CD14-positive monocyte (primary cell): ENCODE data around the gene HTT-AS. TPM values are rescaled to one million over a fixed set of nuclear protein-coding genes. Genes with fewer than 3 reads are reported as not detected.

Experiments used
- DNase-seq, 3 donors: peaks; one replicate each; pipeline ENCODE4 v3.0.0-alpha.2; 2011 to 2022
- H2AFZ ChIP-seq: 2 replicates; pipeline ENCODE4 v1.6.0; 2012; ENCODE audit warnings: mild to moderate bottlenecking, low read depth, low read length, inconsistent platforms; ENCODE audit not compliant: insufficient read depth, poor library complexity, severe bottlenecking
- H3K27ac ChIP-seq, 2 donors: 1 replicate in 1 of 2; 2 replicates in 1 of 2; pipeline ENCODE4 v1.5.1; 2012 to 2013; ENCODE audit warnings: low read length in 2 of 2, control low read depth in 1 of 2, inconsistent platforms in 1 of 2, low read depth in 1 of 2, mild to moderate bottlenecking in 1 of 2
- H3K27me3 ChIP-seq, 2 donors: one replicate each; pipeline versions ENCODE4 v1.6.0 to v1.6.1; 2011 to 2013; ENCODE audit warnings: low read length in 2 of 2; ENCODE audit not compliant: control insufficient read depth in 2 of 2, insufficient read depth in 2 of 2
- H3K36me3 ChIP-seq, 2 donors: replicated peaks in 1 of 2; 1 replicate in 1 of 2; 2 replicates in 1 of 2; pipeline versions ENCODE4 v1.5.1 to v1.6.1; 2012 to 2013; ENCODE audit warnings: low read length in 2 of 2, control low read depth in 1 of 2, inconsistent platforms in 1 of 2, mild to moderate bottlenecking in 1 of 2; ENCODE audit not compliant: insufficient read depth in 2 of 2, control insufficient read depth in 1 of 2
- H3K4me1 ChIP-seq, 2 donors: 1 replicate in 1 of 2; 2 replicates in 1 of 2; pipeline versions ENCODE4 v1.5.1 to v1.6.1; 2012 to 2013; ENCODE audit warnings: low read length in 2 of 2, control low read depth in 1 of 2, inconsistent platforms in 1 of 2, mild to moderate bottlenecking in 1 of 2, moderate library complexity in 1 of 2; ENCODE audit not compliant: insufficient read depth in 2 of 2, control insufficient read depth in 1 of 2
- H3K4me2 ChIP-seq: replicated peaks from 2 replicates; pipeline ENCODE3; 2012; ENCODE audit warnings: low read length, moderate library complexity, mild to moderate bottlenecking; ENCODE audit not compliant: poor library complexity, severe bottlenecking; ENCODE audit errors: extremely low read depth
- H3K4me3 ChIP-seq, 3 experiments: fragments of 200-600 bp in 1 of 3; sonication (generic) in 1 of 3; replicated peaks in 1 of 3; 1 replicate in 2 of 3; 2 replicates in 1 of 3; pipeline ENCODE4 v1.5.1; 2011 to 2013; ENCODE audit warnings: low read length in 3 of 3, mild to moderate bottlenecking in 3 of 3, control low read depth in 2 of 3, low read depth in 2 of 3, inconsistent platforms in 1 of 3, moderate library complexity in 1 of 3
- H3K79me2 ChIP-seq: 2 replicates; pipeline ENCODE4 v1.6.0; 2012; ENCODE audit warnings: mild to moderate bottlenecking, control low read depth, inconsistent platforms, low read length, moderate library complexity; ENCODE audit not compliant: insufficient read depth
- H3K9ac ChIP-seq: 2 replicates; pipeline ENCODE4 v1.6.0; 2017; ENCODE audit warnings: low read length, mild to moderate bottlenecking; ENCODE audit not compliant: insufficient read depth, poor library complexity, severe bottlenecking
- H3K9me3 ChIP-seq, 2 donors: replicated peaks in 1 of 2; 1 replicate in 1 of 2; 2 replicates in 1 of 2; pipeline versions ENCODE4 v1.5.1 to v1.6.1; 2012 to 2013; ENCODE audit warnings: low read length in 2 of 2, control low read depth in 1 of 2; ENCODE audit not compliant: control insufficient read depth in 1 of 2, insufficient read depth in 1 of 2
- H4K20me1 ChIP-seq: 2 replicates; pipeline ENCODE4 v1.6.0; 2012; ENCODE audit warnings: mild to moderate bottlenecking, low read length, control low read depth, moderate library complexity; ENCODE audit not compliant: insufficient read depth
- H3K27ac Mint-ChIP-seq, 7 donors: one replicate each; pipeline ENCODE4 v1.8.0; 2020; ENCODE audit warnings: mild to moderate bottlenecking in 7 of 7, mixed read lengths in 7 of 7, moderate library complexity in 6 of 7, inconsistent platforms in 2 of 7
- H3K27me3 Mint-ChIP-seq, 3 donors: one replicate each; pipeline ENCODE4 v1.8.0; 2021 to 2022; ENCODE audit warnings: low read depth in 3 of 3, mild to moderate bottlenecking in 3 of 3, mixed read lengths in 3 of 3, moderate library complexity in 3 of 3, inconsistent platforms in 1 of 3
- H3K36me3 Mint-ChIP-seq, 2 donors: one replicate each; pipeline ENCODE4 v1.8.0; 2020; ENCODE audit warnings: mixed read lengths in 2 of 2, inconsistent platforms in 1 of 2, mild to moderate bottlenecking in 1 of 2
- H3K4me1 Mint-ChIP-seq: one replicate; pipeline ENCODE4 v1.8.0; 2020; ENCODE audit warnings: mild to moderate bottlenecking, mixed read lengths
- H3K4me3 Mint-ChIP-seq, 2 donors: one replicate each; pipeline ENCODE4 v1.8.0; 2020; ENCODE audit warnings: mild to moderate bottlenecking in 2 of 2, mixed read lengths in 2 of 2, moderate library complexity in 1 of 2
- H3K9me3 Mint-ChIP-seq, 7 donors: one replicate each; pipeline ENCODE4 v1.8.0; 2020 to 2022; ENCODE audit warnings: mixed read lengths in 7 of 7, mild to moderate bottlenecking in 6 of 7, moderate library complexity in 6 of 7, inconsistent platforms in 2 of 7
- WGBS: methylation state at CpG from one replicate; pipeline ENCODE4 v1.1.5; 2013; ENCODE audit warnings: missing lambda C conversion rate; ENCODE audit not compliant: insufficient coverage; 5-methylcytosine and 5-hydroxymethylcytosine counted together
- intact Hi-C, 2 donors: fragments of 100-400 bp; cut with micrococcal nuclease; formaldehyde crosslinking; loops; one replicate each; pipeline versions ENCODE4 v1.15.0 to v1.15.1; 2023
- polyA plus RNA-seq, 3 donors: library from polyadenylated mRNA; depleted of rRNA in 1 of 3; unstranded in 2 of 3; stranded (reverse) in 1 of 3; fragments of 300-500 nt in 2 of 3; fragments of >200 nt in 1 of 3; fragmentation: Illumina TruSeq in 2 of 3; gene quantifications; 1 replicate in 2 of 3; 2 replicates in 1 of 3; pipeline ENCODE4 v1.2.3, GENCODE V29; 2012 to 2021
- TF ChIP-seq, protein P1 (sequence below): fragments of 200-600 bp; IDR thresholded peaks from one replicate; pipeline ENCODE4 v1.8.0; 2022; ENCODE audit warnings: antibody characterized with exemption, mild to moderate bottlenecking

HTT-AS gene
- polyA plus RNA-seq, 3 donors: not detected

DNA sequence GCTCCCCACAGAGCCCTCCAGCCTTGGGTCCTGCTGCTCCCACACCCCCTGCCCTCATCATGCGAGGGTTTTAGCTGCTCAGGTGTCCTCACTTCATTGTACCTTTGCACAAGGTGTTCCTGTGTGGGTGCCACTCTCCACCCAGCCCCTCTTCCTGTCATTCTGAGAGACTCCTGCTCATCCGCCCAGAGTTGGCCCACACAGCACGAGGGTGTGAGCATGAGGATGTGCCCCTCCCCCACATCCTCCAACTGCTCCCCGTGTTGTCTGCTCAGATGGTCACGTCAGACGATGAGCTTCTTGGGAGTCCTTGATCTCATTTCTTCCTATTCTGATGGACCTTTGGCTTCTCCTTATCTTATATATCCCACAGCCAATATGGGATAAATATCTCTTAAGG, 53.2 kb downstream of the HTT-AS start:
- no peaks in the 10 kb centered on the region for H3K36me3 Mint-ChIP-seq
- H3K9me3 Mint-ChIP-seq: peaks cover 8 to 13% (median 9%) of the 10 kb centered on the region in 7 donors
- WGBS: 98% methylated on average over 6 of the region's 6 CpGs
- Histone ChIP-seq H3K27ac (no peak overlapping the region), H3K9me3 (peaks cover 8 to 14% of the 10 kb centered on the region in 2 donors), H3K4me2 (no peak overlapping the region), H3K79me2 (no peaks in the 10 kb centered on the region), H3K4me3 (no peak overlapping the region), H4K20me1 (no peaks in the 10 kb centered on the region), H2AFZ (no peak overlapping the region), H3K36me3 (no peaks in the 10 kb centered on the region), H3K27me3 (no peaks in the 10 kb centered on the region), H3K4me1 (no peaks in the 10 kb centered on the region), H3K9ac (no peak overlapping the region)
- DNase-seq: no peak
- H3K27ac Mint-ChIP-seq: no peak overlapping the region
- peaks cover 1 to 5% (median 4%) of the 10 kb centered on the region in 3 donors for H3K27me3 Mint-ChIP-seq
- intact Hi-C loops: no loop called here
- TF ChIP-seq, protein P1, sequence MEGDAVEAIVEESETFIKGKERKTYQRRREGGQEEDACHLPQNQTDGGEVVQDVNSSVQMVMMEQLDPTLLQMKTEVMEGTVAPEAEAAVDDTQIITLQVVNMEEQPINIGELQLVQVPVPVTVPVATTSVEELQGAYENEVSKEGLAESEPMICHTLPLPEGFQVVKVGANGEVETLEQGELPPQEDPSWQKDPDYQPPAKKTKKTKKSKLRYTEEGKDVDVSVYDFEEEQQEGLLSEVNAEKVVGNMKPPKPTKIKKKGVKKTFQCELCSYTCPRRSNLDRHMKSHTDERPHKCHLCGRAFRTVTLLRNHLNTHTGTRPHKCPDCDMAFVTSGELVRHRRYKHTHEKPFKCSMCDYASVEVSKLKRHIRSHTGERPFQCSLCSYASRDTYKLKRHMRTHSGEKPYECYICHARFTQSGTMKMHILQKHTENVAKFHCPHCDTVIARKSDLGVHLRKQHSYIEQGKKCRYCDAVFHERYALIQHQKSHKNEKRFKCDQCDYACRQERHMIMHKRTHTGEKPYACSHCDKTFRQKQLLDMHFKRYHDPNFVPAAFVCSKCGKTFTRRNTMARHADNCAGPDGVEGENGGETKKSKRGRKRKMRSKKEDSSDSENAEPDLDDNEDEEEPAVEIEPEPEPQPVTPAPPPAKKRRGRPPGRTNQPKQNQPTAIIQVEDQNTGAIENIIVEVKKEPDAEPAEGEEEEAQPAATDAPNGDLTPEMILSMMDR: no peak
- H3K4me3 Mint-ChIP-seq: no peak overlapping the region
- no peaks in the 10 kb centered on the region for H3K4me1 Mint-ChIP-seq

DNA sequence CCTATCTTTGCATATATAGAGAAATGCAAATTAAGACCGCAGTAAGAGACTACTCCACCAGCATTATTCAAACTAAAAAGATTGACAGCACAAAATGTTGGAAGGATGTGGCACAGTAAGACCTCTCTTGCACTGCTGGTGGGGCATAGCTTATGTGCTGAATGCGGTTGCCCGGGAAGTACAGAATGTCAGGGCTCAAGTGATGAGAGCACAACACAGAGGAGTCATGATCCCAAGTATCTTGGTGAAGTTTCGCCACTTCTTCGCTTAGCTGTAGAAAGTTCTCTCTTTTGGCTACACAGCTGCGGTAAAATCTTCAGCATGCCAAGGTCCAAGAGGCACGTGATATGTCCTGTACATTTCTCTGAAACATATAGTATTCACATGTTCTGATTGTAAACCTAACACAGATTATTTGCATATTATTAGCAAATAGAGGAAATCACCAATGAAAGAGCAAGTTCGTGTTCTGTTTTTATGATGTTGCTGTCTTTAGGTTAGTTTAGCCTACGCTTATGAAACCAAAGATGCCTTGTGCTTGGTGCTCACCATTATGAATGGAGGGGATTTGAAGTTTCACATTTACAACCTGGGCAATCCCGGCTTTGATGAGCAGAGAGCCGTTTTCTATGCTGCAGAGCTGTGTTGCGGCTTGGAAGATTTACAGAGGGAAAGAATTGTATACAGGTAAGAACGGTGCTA, 55.0 kb downstream of the HTT-AS start:
- TF ChIP-seq, protein P1: no peak
- Mint-ChIP-seq H3K9me3 (peaks cover 8 to 14% (median 9%) of the 10 kb centered on the region in 7 donors), H3K27ac (no peak overlapping the region), H3K4me3 (no peak overlapping the region), H3K4me1 (no peaks in the 10 kb centered on the region), H3K36me3 (no peaks in the 10 kb centered on the region), H3K27me3 (peaks cover 1 to 5% (median 4%) of the 10 kb centered on the region in 3 donors)
- Histone ChIP-seq H2AFZ (no peak overlapping the region), H3K36me3 (no peaks in the 10 kb centered on the region), H3K9ac (no peak overlapping the region), H4K20me1 (no peaks in the 10 kb centered on the region), H3K9me3 (peaks cover 8 to 14% of the 10 kb centered on the region in 2 donors), H3K4me1 (no peaks in the 10 kb centered on the region), H3K4me2 (no peak overlapping the region), H3K27me3 (no peaks in the 10 kb centered on the region), H3K4me3 (no peak overlapping the region), H3K79me2 (no peaks in the 10 kb centered on the region), H3K27ac (no peak overlapping the region)
- intact Hi-C loops: no loop called here
- WGBS: 99% methylated on average over 7 of the region's 13 CpGs
- DNase-seq: no peak
